ENCODE measurements around the gene NDUFB8. TPM values are rescaled to one million over a fixed set of nuclear protein-coding genes. Genes with fewer than 3 reads are reported as not detected.

NDUFB8 gene
- total RNA-seq, 6 experiments from 2014 or later: 93.6 to 125 (median 99.3) TPM

GRCh38 chr10:100571084-100571856, 41.6 kb upstream of the NDUFB8 start:
- no peak for ATAC-seq
- H3K36me3 ChIP-seq: no peaks in the 10 kb centered on the region
- no peaks in the 10 kb centered on the region for H3K9me3 ChIP-seq
- H3K4me3 ChIP-seq: no peak overlapping the region
- DNase-seq: no peak
- no peaks in the 10 kb centered on the region for H3K27me3 ChIP-seq
- no peak overlapping the region for H3K27ac ChIP-seq
- H3K4me1 ChIP-seq: no peaks in the 10 kb centered on the region
- no peak for TF ChIP-seq POLR2A (IDR thresholded peaks at IDR 0.05)
- no peak for TF ChIP-seq CTCF (IDR thresholded peaks at IDR 0.05)
- 70% methylated on average over 21 of the region's 24 CpGs for WGBS (ENCODE audit: insufficient coverage, low coverage, low lambda C conversion rate, missing lambda C conversion rate)
- intact Hi-C loops (cut with DNase I): no loop called here

GRCh38 chr10:100570506-100570905, 40.8 kb upstream of the NDUFB8 start:
- H3K4me1 ChIP-seq: no peaks in the 10 kb centered on the region
- ATAC-seq (no peak), DNase-seq (no peak)
- H3K27ac ChIP-seq: no peak overlapping the region
- H3K36me3 ChIP-seq: no peaks in the 10 kb centered on the region
- no peak for TF ChIP-seq CTCF (IDR thresholded peaks at IDR 0.05)
- no peak for TF ChIP-seq POLR2A (IDR thresholded peaks at IDR 0.05)
- H3K27me3 ChIP-seq: no peaks in the 10 kb centered on the region
- no peaks in the 10 kb centered on the region for H3K9me3 ChIP-seq
- H3K4me3 ChIP-seq: no peak overlapping the region
- intact Hi-C loops (cut with DNase I): no loop called here
- 48% methylated on average over 5 of the region's 8 CpGs for WGBS (ENCODE audit: insufficient coverage, low coverage, low lambda C conversion rate, missing lambda C conversion rate)

GRCh38 chr10:100569687-100570481, 40.2 kb upstream of the NDUFB8 start:
- no peak for TF ChIP-seq CTCF (IDR thresholded peaks at IDR 0.05)
- no peak for TF ChIP-seq POLR2A (IDR thresholded peaks at IDR 0.05)
- Histone ChIP-seq H3K9me3 (no peaks in the 10 kb centered on the region), H3K4me3 (no peak overlapping the region), H3K27me3 (no peaks in the 10 kb centered on the region), H3K36me3 (no peaks in the 10 kb centered on the region), H3K4me1 (no peaks in the 10 kb centered on the region), H3K27ac (no peak overlapping the region)
- WGBS (ENCODE audit: insufficient coverage, low coverage, low lambda C conversion rate, missing lambda C conversion rate): 22% methylated on average over 21 of the region's 28 CpGs
- DNase-seq (no peak), ATAC-seq (no peak)
- intact Hi-C loops (cut with DNase I): loop anchor here (10.0 kb wide), 3 partner anchors 175 to 305 kb away; partner anchors contain the start of gene PAX2 (in 1 of the 2)

GRCh38 chr10:100568912-100569311, 39.2 kb upstream of the NDUFB8 start:
- Histone ChIP-seq H3K36me3 (no peaks in the 10 kb centered on the region), H3K4me1 (no peaks in the 10 kb centered on the region), H3K9me3 (no peaks in the 10 kb centered on the region), H3K27ac (no peak overlapping the region), H3K27me3 (no peaks in the 10 kb centered on the region), H3K4me3 (no peak overlapping the region)
- WGBS (ENCODE audit: insufficient coverage, low coverage, low lambda C conversion rate, missing lambda C conversion rate): 68% methylated on average over 2 of the region's 3 CpGs
- no peak for TF ChIP-seq POLR2A (IDR thresholded peaks at IDR 0.05)
- TF ChIP-seq CTCF (IDR thresholded peaks at IDR 0.05): no peak
- ATAC-seq (no peak), DNase-seq (no peak)
- intact Hi-C loops (cut with DNase I): loop anchor here (10.0 kb wide), 3 partner anchors 176 to 306 kb away; partner anchors contain the start of gene PAX2 (in 1 of the 2)
